Measurements from ENCODE around the gene KIF26A.

Gene KIF26A

DNA sequence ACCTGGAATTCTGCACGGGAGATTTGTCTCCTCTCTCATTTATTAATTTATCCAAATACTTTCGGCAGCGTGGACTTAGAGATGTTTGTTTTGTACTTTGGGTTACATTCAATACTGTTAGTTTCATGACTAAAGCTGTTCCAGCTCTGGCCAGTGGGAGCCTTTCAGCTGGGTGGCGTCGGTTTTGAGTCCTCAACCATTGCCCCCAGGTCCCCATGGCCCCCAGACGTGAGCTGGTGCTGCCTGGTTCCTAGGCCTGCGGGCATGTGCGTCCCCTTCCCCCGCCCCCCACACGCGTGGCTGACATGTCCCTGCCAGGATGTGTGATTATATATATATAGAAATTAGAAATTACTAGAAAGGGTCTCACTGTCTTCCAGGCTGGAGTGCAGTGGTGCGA lies 48.2 kb downstream of the KIF26A start:
- H3K79me2 ChIP-seq (ENCODE audit: low read length) = no peaks in the 10 kb centered on the region
- H3K27me3 ChIP-seq (ENCODE audit: low read depth, low read length) = no peaks in the 10 kb centered on the region
- H3K9ac ChIP-seq (ENCODE audit: low read length) = no peak overlapping the region
- H3K4me2 ChIP-seq (ENCODE audit: low read length) = no peak overlapping the region
- H2AFZ ChIP-seq (ENCODE audit: low read depth, low read length) = no peak overlapping the region
- no peak overlapping the region for H3K27ac ChIP-seq (ENCODE audit: low read length)
- no peak overlapping the region for H3K4me3 ChIP-seq (ENCODE audit: low read length)
- TF ChIP-seq, protein P1, sequence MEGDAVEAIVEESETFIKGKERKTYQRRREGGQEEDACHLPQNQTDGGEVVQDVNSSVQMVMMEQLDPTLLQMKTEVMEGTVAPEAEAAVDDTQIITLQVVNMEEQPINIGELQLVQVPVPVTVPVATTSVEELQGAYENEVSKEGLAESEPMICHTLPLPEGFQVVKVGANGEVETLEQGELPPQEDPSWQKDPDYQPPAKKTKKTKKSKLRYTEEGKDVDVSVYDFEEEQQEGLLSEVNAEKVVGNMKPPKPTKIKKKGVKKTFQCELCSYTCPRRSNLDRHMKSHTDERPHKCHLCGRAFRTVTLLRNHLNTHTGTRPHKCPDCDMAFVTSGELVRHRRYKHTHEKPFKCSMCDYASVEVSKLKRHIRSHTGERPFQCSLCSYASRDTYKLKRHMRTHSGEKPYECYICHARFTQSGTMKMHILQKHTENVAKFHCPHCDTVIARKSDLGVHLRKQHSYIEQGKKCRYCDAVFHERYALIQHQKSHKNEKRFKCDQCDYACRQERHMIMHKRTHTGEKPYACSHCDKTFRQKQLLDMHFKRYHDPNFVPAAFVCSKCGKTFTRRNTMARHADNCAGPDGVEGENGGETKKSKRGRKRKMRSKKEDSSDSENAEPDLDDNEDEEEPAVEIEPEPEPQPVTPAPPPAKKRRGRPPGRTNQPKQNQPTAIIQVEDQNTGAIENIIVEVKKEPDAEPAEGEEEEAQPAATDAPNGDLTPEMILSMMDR (IDR thresholded peaks at IDR 0.05; ENCODE audit: low read depth, low read length) = no peak
- TF ChIP-seq EZH2phosphoT487 (IDR thresholded peaks at IDR 0.05; ENCODE audit: low read depth) = no peak
- no peaks in the 10 kb centered on the region for H4K20me1 ChIP-seq (ENCODE audit: insufficient read depth, low read length)
- H3K4me1 ChIP-seq (ENCODE audit: low read length) = no peaks in the 10 kb centered on the region
- no peaks in the 10 kb centered on the region for H3K36me3 ChIP-seq (replicated peaks; ENCODE audit: low read depth, low read length)
- H3K9me3 ChIP-seq (ENCODE audit: insufficient read depth, low read length) = no peaks in the 10 kb centered on the region

DNA sequence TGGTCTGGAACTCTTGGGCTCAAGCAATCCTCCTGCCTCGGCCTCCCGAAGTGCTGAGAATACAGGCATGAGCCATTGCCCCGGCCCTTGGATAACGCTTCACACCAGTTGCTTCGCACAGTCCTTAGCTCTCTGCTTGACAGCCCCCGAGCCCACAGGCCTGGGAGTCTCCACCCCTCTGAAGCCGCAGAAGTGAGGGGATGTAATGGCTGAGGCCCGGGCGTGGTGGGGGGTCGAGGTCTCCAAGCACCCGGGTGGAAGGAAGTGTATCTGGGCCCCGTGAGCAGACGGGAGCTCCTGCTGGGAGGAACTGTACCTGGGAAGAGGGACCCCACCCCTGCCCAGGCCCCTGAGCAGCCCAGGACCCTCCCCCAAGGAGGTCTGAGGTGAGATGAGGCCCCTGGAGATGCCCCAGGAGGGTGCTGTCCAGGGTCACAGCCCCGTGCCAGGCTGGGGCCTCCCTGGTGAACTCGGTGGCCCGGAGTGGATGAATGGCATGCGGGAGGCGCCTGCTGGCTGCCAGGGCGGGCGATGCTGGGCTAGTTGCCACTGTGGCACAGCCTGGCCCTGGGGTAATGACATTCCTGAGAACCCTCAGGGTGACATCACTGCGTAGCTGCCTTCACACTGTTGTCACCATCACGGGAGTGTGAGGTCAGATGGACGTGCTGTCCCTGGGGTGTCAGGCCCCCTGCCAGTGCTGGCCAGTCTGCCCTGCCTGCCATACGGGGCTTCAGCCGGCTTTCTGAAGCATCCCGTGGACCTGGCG lies 48.9 kb downstream of the KIF26A start:
- Histone ChIP-seq H3K27me3 (ENCODE audit: low read depth, low read length) (no peaks in the 10 kb centered on the region), H3K79me2 (ENCODE audit: low read length) (no peaks in the 10 kb centered on the region), H3K27ac (ENCODE audit: low read length) (no peak overlapping the region), H3K4me3 (ENCODE audit: low read length) (no peak overlapping the region), H3K4me2 (ENCODE audit: low read length) (no peak overlapping the region), H3K9ac (ENCODE audit: low read length) (no peak overlapping the region), H3K36me3 (replicated peaks; ENCODE audit: low read depth, low read length) (no peaks in the 10 kb centered on the region), H2AFZ (ENCODE audit: low read depth, low read length) (no peak overlapping the region), H3K9me3 (ENCODE audit: insufficient read depth, low read length) (no peaks in the 10 kb centered on the region), H3K4me1 (ENCODE audit: low read length) (no peaks in the 10 kb centered on the region), H4K20me1 (ENCODE audit: insufficient read depth, low read length) (no peaks in the 10 kb centered on the region)
- no peak for TF ChIP-seq EZH2phosphoT487 (IDR thresholded peaks at IDR 0.05; ENCODE audit: low read depth)
- TF ChIP-seq, protein P1 (IDR thresholded peaks at IDR 0.05; ENCODE audit: low read depth, low read length) = no peak

DNA sequence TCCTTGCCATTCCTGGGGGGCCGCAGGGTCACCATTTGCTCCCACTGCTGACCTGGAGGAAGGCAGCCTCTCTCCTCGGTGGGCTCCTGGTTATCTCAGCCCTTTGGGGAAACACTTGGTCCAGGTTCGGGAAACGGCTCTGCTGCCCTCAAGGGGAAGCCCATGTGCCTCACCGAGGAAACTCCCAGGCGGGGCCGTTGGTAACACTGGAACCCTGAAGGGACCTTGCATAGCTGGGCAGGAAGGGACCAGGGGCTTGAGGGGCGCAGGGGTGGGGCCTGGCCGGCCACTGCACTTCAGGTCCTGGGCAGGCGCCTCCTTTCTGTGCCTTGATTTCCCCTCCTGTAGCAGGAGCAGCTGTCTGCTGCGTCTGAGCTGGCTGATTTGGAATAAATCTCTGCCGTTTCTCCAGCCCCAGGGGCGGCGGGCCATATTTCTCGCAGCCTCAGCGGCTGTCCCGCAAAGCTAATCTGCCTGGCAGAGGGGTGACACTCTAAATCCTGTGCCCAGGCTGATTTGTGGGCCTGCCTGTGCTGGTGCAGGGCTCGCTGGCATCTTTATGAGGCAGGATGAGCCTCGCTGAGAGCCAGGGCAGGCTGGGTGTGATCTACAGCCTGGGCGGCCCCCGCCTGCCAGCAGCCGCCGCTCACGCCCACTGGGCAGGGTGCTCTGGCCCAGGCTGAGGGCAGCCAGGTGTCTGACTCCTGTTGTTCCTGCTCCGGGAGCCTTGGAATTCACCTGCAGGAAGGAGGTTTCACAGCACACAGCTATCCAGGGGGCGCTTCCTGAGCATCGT lies 49.7 kb downstream of the KIF26A start:
- no peaks in the 10 kb centered on the region for H4K20me1 ChIP-seq (ENCODE audit: insufficient read depth, low read length)
- H3K27me3 ChIP-seq (ENCODE audit: low read depth, low read length) = no peaks in the 10 kb centered on the region
- no peak overlapping the region for H3K4me2 ChIP-seq (ENCODE audit: low read length)
- H2AFZ ChIP-seq (ENCODE audit: low read depth, low read length) = no peak overlapping the region
- H3K4me3 ChIP-seq (ENCODE audit: low read length) = no peak overlapping the region
- no peaks in the 10 kb centered on the region for H3K4me1 ChIP-seq (ENCODE audit: low read length)
- H3K9me3 ChIP-seq (ENCODE audit: insufficient read depth, low read length) = no peaks in the 10 kb centered on the region
- no peak overlapping the region for H3K27ac ChIP-seq (ENCODE audit: low read length)
- no peaks in the 10 kb centered on the region for H3K36me3 ChIP-seq (replicated peaks; ENCODE audit: low read depth, low read length)
- H3K79me2 ChIP-seq (ENCODE audit: low read length) = no peaks in the 10 kb centered on the region
- TF ChIP-seq EZH2phosphoT487 (IDR thresholded peaks at IDR 0.05; ENCODE audit: low read depth) = no peak
- TF ChIP-seq, protein P1 (IDR thresholded peaks at IDR 0.05; ENCODE audit: low read depth, low read length) = no peak
- no peak overlapping the region for H3K9ac ChIP-seq (ENCODE audit: low read length)

DNA sequence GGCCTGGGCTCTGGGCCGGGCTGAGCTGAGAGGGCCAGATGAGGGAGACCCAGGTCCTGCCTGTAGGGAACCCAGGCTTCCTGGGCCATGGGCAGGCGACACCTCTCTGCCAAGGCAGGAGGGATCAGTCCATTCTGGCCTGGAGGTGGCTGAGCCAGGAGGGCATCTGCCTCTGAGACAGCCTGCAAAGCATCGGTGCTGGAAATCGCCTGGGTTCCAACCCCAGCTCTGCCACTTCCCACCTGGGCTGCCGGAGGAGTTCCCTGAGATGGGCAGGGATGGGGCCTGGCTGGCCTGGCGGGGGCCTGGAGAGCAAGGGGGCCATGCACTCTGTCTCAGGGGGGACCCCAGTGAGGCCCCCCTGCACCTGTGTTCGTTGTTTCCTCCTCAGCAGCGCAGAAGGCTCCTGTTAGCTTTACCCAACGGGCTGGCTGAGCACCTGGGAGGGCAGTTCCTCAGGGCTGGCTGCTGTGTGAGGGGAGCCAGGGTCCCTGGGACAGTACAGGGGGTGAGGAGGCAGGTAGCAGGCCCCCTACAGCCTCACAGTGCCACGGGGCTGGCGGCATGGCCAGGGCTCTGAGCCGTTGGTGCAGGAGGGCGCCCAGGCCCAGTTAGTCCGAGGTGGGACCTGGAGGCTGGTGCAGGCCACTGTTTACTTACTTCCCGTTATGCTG lies 50.5 kb downstream of the KIF26A start:
- Histone ChIP-seq H3K9me3 (ENCODE audit: insufficient read depth, low read length) (no peaks in the 10 kb centered on the region), H3K27ac (ENCODE audit: low read length) (no peak overlapping the region), H3K36me3 (replicated peaks; ENCODE audit: low read depth, low read length) (no peaks in the 10 kb centered on the region), H3K4me3 (ENCODE audit: low read length) (no peak overlapping the region), H4K20me1 (ENCODE audit: insufficient read depth, low read length) (no peaks in the 10 kb centered on the region), H3K79me2 (ENCODE audit: low read length) (no peaks in the 10 kb centered on the region), H3K4me2 (ENCODE audit: low read length) (no peak overlapping the region), H3K27me3 (ENCODE audit: low read depth, low read length) (no peaks in the 10 kb centered on the region), H3K9ac (ENCODE audit: low read length) (no peak overlapping the region), H3K4me1 (ENCODE audit: low read length) (no peaks in the 10 kb centered on the region), H2AFZ (ENCODE audit: low read depth, low read length) (no peak overlapping the region)
- TF ChIP-seq EZH2phosphoT487 (IDR thresholded peaks at IDR 0.05; ENCODE audit: low read depth) = no peak

Data from OCI-LY3 (cell line).